ENCODE data around the gene PCDHGA1.

The PCDHGA1 gene

DNA sequence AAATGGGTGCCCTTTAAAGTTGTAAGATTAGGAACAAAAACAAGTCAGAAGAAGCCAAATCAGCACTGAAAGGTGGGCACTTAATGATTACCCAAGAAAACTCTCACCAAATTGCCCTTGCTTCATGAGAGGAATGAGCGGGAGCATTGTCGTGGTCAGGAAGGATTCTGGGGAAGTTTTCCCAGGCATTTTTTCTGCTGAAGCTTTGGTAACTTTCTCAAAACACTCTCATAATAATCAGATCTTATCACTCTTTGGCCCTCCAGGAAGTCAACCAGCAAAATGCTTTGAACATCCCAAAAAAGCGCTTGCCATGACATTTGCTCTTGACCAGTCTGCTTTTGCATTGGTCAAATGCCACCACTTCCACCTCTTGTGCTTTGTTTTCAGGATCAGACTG lies 135.0 kb downstream of the PCDHGA1 start:
- FAIRE-seq = no peak

DNA sequence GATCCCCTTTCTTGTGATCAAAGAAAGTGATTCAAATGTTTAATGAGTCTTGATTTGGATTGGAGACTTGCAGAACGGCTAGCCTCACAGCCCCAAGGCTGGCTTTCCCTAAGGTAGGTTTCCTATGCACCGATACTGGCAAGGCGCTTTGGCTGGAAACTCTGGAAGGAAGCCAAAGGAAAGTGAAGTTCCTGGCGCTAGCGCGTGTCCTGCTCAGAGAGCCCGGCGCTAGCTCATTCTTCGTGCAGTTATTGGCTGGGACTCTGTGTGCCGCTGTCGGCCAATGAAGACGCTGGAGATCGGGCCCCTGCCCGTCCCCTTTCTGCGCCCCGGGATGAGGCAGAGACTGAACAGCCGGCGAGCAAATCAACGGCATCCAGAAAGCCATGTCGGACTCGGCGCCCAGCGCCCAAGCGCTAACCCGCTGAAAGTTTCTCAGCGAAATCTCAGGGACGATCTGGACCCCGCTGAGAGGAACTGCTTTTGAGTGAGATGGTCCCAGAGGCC lies 145.4 kb downstream of the PCDHGA1 start, which contains the start of gene PCDHGC3:
PCDHGC3 (plus strand) TSS at position 342 of the 507 bp plus-strand sequence; CDS start at position 493, 151 bp downstream.
- no peak for FAIRE-seq

DNA sequence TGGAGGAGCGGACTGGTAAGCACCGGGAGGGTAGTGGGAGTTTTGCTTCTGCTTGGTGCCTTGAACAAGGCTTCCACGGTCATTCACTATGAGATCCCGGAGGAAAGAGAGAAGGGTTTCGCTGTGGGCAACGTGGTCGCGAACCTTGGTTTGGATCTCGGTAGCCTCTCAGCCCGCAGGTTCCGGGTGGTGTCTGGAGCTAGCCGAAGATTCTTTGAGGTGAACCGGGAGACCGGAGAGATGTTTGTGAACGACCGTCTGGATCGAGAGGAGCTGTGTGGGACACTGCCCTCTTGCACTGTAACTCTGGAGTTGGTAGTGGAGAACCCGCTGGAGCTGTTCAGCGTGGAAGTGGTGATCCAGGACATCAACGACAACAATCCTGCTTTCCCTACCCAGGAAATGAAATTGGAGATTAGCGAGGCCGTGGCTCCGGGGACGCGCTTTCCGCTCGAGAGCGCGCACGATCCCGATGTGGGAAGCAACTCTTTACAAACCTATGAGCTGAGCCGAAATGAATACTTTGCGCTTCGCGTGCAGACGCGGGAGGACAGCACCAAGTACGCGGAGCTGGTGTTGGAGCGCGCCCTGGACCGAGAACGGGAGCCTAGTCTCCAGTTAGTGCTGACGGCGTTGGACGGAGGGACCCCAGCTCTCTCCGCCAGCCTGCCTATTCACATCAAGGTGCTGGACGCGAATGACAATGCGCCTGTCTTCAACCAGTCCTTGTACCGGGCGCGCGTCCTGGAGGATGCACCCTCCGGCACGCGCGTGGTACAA lies 146.0 kb downstream of the PCDHGA1 start:
- FAIRE-seq = no peak

DNA sequence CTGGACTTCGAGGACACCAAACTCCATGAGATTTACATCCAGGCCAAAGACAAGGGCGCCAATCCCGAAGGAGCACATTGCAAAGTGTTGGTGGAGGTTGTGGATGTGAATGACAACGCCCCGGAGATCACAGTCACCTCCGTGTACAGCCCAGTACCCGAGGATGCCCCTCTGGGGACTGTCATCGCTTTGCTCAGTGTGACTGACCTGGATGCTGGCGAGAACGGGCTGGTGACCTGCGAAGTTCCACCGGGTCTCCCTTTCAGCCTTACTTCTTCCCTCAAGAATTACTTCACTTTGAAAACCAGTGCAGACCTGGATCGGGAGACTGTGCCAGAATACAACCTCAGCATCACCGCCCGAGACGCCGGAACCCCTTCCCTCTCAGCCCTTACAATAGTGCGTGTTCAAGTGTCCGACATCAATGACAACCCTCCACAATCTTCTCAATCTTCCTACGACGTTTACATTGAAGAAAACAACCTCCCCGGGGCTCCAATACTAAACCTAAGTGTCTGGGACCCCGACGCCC lies 146.8 kb downstream of the PCDHGA1 start:
- FAIRE-seq = no peak

DNA sequence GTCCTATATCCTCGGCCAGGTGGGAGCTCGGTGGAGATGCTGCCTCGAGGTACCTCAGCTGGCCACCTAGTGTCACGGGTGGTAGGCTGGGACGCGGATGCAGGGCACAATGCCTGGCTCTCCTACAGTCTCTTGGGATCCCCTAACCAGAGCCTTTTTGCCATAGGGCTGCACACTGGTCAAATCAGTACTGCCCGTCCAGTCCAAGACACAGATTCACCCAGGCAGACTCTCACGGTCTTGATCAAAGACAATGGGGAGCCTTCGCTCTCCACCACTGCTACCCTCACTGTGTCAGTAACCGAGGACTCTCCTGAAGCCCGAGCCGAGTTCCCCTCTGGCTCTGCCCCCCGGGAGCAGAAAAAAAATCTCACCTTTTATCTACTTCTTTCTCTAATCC lies 147.5 kb downstream of the PCDHGA1 start:
- no peak for FAIRE-seq

DNA sequence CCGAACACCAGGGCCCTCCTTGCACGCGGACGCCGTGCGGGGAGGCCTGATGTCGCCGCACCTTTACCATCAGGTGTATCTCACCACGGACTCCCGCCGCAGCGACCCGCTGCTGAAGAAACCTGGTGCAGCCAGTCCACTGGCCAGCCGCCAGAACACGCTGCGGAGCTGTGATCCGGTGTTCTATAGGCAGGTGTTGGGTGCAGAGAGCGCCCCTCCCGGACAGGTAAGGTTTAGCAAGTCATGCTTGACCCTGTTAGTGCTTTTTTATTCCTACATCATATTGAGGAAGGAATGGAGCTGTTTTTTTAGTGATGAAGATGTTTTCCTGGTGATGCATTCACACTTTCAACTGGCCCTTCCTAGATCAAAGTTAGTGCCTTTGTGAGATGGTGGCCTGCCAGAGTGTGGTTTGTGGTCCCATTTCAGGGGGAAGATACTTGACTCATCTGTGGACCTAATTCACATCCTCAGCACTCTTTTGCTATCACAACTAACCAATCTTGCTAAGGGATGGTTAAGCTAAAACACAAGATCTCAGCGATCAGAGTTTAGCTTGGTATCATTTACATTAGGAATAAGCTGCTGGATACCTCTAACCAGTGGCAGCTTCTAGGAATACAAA lies 148.1 kb downstream of the PCDHGA1 start:
- no peak for FAIRE-seq

DNA sequence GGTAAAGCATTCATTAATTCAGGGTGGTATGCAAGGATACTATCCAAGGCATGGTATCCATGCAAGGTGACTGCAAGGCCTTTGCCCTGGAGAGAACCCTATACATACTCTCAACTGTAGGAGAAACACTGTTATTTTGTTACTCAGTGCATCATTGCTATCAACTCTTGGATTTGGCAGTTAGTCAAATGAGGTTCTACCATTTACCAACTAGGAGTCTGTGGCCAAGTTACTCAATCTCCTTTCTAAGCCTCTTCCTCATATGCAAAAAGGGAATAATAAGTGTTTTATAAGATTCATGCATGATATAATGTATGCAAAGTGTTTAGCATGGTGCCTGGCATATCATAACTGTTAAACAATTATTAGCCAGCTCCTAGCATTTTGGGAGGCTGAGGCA lies 149.5 kb downstream of the PCDHGA1 start:
- FAIRE-seq = no peak

DNA sequence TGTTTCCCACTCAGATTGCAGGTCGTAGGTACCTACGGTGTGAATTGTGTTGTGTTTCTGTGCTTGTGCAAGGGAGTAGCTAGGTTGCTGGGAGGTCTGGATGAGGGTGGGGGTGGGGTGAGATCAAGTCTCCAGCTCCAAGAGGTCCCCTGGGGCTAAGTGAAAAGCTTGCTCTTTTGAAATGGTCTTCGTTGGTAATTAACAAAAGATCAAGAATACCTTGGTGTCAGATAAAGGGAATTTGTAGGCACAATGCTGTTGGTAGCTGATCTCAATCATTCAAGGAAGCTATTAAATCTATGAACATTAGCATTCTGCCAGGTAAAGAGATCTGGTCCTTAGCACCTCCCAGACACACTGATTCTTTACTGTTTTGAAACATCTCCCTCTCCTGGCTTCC lies 153.6 kb downstream of the PCDHGA1 start:
- FAIRE-seq = no peak

DNA sequence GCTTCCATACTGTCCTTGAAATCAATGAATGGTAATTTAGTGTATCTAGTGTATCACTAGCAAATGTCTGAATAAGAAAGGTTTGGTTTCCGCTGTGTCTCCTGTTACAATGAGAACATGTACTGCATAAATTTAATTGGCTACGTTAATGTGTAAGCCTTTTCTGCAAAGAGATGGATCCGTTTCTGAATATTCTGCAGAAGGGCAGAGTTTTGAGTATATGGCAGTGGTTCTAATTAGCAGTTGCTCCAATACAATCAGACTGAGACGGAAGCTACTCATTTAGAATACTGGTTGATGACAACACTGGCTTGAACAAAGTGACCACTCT lies 154.0 kb downstream of the PCDHGA1 start:
- FAIRE-seq = no peak

DNA sequence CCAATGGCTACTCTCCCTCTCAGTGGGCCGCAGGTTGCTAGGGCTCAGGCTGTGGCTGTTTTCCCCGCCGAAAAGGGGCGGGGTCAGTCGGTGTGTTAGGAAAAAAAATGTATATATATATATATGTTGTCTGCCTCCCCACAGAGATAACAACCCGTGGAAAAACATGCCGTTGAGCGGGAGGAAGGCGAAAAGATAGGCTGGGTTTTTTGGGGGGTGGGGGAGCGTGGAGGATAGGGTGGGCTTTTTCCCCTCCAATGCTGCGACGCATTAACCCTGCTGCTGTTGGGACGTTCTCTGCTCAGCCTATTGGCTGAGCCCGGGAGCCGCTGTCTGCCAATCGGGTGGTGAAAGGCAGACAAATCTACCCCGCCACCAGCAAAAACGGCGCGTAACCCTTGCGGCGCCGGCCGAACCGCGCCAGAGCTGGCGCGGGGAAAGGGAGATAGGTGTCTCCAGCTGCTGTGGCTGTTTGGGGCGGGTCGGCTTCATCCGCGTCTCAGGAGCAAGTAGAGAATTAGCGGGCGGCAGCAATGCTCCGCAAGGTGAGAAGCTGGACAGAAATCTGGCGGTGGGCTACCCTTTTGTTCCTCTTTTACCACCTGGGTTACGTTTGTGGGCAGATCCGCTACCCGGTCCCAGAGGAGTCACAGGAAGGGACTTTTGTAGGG lies 154.5 kb downstream of the PCDHGA1 start, which contains the start of gene PCDHGC4:
PCDHGC4 (plus strand) TSS at position 390 of the 671 bp plus-strand sequence; CDS start at position 534, 144 bp downstream.
- FAIRE-seq = no peak

DNA sequence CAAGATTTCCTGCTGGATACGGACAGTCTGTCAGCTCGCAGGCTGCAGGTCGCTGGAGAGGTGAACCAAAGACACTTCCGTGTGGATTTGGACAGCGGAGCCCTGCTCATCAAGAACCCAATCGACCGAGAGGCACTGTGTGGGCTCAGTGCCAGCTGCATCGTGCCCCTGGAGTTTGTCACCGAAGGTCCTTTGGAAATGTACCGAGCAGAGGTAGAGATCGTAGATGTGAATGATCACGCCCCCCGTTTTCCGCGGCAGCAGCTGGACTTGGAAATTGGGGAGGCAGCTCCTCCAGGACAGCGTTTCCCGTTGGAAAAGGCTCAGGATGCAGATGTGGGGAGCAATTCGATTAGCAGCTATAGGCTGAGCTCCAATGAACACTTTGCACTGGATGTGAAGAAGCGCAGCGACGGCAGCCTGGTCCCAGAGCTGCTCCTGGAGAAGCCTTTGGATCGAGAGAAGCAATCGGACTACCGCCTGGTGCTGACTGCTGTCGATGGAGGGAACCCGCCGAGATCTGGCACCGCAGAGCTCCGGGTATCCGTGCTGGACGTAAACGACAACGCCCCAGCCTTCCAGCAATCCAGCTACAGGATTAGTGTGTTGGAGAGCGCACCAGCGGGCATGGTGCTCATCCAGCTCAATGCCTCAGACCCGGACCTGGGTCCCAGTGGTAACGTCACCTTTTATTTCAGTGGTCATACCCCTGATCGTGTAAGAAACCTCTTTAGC lies 155.2 kb downstream of the PCDHGA1 start:
- no peak for FAIRE-seq

DNA sequence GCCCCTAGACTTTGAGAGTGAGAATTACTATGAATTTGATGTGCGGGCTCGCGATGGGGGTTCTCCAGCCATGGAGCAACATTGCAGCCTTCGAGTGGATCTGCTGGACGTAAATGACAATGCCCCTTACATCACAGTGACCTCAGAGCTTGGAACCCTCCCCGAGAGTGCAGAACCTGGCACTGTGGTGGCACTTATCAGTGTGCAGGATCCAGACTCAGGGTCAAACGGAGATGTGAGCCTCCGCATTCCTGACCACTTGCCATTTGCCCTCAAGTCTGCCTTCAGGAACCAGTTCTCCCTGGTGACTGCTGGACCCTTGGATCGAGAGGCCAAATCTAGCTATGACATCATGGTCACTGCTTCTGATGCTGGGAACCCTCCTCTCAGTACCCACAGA lies 155.8 kb downstream of the PCDHGA1 start:
- FAIRE-seq = no peak

DNA sequence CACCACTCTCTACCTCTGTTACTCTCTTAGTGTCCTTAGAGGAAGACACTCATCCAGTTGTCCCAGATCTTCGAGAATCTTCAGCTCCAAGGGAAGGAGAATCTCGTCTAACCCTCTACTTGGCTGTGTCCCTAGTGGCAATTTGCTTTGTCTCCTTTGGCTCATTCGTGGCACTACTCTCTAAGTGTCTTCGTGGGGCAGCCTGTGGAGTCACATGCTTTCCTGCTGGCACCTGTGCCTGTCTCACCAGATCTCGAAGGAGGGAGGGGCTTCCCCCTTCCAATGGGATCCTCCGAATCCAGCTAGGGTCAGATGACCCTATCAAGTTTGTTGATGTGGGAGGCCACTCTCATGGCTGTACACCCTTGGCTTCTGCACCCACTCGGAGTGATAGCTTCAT lies 156.8 kb downstream of the PCDHGA1 start:
- no peak for FAIRE-seq

DNA sequence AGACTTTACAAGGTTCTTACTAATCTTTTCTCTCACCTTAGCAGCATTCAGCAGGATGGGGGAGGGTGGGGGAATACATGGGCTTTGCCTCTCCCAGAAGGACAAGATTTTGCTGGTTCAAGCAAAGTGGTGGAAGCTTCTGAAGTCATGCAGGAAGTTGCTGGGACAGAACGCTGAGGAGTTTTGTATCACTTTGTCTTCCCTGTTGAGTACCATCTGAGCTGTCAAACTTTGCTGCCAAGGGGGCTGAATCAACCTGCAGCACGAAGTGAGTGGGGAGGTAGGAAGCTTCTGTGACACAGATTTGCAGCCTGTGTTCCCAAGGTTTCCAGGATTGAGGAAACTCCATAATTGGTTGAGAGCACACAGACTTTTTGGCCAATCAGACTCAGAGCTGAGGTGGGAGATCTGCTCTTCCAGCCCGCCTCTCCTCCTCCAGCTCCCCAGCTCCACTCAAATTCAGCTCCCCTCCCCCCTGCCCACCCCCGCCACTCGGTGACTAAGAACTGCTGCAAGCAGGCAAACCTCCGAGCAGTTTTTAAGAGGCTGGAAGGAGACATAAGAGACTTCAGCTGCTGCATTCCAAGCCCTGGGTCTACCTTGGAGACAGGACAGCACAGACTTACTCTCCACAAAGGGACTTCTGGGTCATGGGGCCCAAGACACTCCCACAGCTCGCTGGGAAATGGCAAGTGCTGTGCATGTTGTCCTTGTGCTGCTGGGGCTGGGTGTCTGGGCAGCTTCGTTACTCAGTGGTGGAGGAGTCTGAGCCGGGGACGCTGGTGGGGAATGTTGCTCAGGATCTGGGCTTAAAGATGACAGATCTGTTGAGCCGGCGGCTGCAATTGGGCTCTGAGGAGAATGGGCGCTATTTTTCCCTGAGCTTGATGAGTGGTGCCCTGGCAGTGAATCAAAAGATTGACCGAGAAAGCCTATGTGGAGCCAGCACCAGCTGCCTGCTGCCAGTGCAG lies 158.6 kb downstream of the PCDHGA1 start, which contains the start of gene PCDHGC5:
PCDHGC5 (plus strand) TSS at position 491 of the 971 bp plus-strand sequence; CDS start at position 651, 160 bp downstream.
- FAIRE-seq = no peak

DNA sequence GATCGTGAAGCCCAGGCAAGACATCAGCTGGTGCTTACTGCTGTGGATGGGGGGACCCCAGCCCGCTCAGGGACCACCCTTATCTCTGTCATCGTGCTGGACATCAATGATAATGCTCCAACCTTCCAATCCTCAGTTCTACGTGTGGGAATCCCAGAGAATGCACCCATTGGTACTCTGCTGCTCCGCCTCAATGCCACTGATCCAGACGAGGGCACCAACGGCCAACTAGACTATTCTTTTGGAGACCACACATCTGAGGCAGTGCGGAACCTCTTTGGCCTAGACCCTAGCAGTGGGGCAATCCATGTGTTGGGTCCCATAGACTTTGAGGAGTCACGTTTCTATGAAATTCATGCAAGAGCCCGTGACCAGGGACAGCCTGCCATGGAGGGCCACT lies 159.5 kb downstream of the PCDHGA1 start:
- no peak for FAIRE-seq

DNA sequence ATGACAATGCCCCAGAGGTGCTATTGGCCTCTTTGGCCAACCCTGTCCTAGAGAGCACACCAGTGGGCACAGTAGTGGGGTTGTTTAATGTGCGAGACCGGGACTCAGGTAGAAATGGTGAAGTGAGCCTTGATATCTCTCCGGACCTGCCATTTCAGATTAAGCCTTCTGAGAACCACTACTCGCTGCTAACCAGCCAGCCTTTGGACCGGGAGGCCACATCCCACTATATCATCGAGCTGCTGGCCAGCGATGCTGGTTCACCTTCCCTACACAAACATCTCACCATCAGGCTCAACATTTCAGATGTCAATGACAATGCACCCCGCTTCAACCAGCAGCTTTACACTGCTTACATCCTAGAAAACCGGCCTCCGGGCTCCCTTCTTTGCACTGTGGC lies 160.0 kb downstream of the PCDHGA1 start:
- FAIRE-seq = no peak

DNA sequence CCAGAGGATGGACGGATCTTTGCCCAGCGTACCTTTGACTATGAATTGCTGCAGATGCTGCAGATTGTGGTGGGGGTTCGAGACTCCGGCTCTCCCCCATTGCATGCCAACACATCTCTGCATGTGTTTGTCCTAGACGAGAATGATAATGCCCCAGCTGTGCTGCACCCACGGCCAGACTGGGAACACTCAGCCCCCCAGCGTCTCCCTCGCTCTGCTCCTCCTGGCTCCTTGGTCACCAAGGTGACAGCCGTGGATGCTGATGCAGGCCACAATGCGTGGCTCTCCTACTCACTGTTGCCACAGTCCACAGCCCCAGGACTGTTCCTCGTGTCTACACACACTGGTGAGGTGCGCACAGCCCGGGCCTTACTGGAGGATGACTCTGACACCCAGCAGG lies 160.5 kb downstream of the PCDHGA1 start:
- FAIRE-seq = no peak

DNA sequence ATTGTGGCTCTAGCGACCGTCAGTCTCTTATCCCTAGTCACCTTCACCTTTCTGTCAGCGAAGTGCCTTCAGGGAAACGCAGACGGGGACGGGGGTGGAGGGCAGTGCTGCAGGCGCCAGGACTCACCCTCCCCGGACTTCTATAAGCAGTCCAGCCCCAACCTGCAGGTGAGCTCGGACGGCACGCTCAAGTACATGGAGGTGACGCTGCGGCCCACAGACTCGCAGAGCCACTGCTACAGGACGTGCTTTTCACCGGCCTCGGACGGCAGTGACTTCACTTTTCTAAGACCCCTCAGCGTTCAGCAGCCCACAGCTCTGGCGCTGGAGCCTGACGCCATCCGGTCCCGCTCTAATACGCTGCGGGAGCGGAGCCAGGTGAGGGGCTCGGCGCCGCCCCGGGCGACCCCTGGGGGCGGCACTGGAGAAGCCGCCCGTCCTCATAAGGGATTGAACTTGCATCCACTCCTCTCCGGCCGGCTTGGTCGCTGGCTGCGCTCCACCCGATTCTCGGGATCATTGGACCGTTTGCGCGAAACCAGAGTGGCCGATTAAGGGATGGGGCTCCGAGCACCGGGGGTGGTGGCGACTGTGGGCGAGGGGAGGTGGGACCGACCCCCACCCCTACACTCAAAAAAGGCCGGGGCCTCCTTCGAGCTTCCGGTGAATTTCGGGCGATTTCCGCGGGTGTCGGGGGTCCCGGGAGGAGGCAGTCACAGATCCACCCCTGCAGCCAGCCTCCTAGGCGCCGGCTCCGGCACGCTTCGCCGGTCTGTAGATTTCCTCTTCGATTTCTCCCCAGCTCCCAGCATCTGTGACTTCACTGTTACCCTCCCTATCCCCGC lies 161.2 kb downstream of the PCDHGA1 start:
- no peak for FAIRE-seq

DNA sequence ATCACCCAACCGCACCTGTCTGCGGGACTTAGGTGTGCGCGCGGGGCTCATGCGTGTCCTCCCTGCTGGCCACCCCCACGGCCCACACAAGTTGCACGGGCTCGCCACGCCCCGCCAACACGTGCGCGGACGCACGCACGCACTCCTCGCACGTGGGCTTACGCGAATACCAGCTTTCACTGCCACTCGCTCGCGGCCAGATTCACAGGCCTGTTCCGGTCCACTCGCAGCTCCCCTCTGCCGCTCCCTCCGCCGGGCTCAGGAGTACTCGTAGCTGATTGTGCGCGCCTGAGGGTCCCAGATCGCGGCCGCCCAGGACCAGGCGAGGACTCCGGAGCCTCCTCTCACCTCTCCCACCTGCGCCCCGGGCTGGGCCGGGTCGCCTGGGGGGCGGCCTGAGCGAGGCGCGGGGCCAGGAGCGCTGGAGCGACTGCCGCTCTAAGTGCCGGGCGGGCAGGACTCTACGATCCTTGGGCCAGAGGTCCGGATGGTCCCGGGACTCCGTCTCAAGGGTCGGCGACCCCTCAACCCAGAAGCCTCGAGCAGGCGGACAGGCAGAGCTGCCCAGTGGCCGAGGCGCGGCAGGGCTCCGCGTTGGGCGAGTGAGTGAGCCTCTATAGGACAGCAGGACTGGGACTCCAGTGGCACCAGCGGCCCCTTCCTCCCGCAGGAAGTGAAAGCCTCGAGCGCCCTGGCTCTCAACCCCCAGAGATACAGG lies 162.0 kb downstream of the PCDHGA1 start:
- no peak for FAIRE-seq
